IgD-negative memory B cell (primary cell): ENCODE data around the gene C19orf33. TPM values are rescaled to one million over a fixed set of nuclear protein-coding genes. Genes with fewer than 3 reads are reported as not detected.

Experiments
- H3K27ac Mint-ChIP-seq, 3 donors: one replicate each; pipeline ENCODE4 v1.8.0; 2020 to 2022; ENCODE audit warnings: mild to moderate bottlenecking in 3 of 3, mixed read lengths in 3 of 3, moderate library complexity in 1 of 3
- H3K27me3 Mint-ChIP-seq: one replicate; pipeline ENCODE4 v1.8.0; 2021; ENCODE audit warnings: mixed read lengths
- H3K36me3 Mint-ChIP-seq: one replicate; pipeline ENCODE4 v1.8.0; 2020; ENCODE audit warnings: mild to moderate bottlenecking, mixed read lengths
- H3K4me1 Mint-ChIP-seq, 3 donors: one replicate each; pipeline ENCODE4 v1.8.0; 2020 to 2022; ENCODE audit warnings: mixed read lengths in 3 of 3, mild to moderate bottlenecking in 1 of 3
- H3K4me3 Mint-ChIP-seq, 4 donors: one replicate each; pipeline ENCODE4 v1.8.0; 2020 to 2022; ENCODE audit warnings: mild to moderate bottlenecking in 4 of 4, mixed read lengths in 4 of 4, moderate library complexity in 3 of 4
- H3K9me3 Mint-ChIP-seq, 3 donors: one replicate each; pipeline ENCODE4 v1.8.0; 2020 to 2021; ENCODE audit warnings: mixed read lengths in 3 of 3, mild to moderate bottlenecking in 1 of 3
- polyA plus RNA-seq: library from polyadenylated mRNA; unstranded; fragments of 300-500 nt; fragmentation: Illumina TruSeq; gene quantifications from one replicate; pipeline ENCODE4 v1.2.3, GENCODE V29; 2021

C19orf33 gene
- polyA plus RNA-seq, 1 donor from 2014 or later, result 0.83 TPM

DNA sequence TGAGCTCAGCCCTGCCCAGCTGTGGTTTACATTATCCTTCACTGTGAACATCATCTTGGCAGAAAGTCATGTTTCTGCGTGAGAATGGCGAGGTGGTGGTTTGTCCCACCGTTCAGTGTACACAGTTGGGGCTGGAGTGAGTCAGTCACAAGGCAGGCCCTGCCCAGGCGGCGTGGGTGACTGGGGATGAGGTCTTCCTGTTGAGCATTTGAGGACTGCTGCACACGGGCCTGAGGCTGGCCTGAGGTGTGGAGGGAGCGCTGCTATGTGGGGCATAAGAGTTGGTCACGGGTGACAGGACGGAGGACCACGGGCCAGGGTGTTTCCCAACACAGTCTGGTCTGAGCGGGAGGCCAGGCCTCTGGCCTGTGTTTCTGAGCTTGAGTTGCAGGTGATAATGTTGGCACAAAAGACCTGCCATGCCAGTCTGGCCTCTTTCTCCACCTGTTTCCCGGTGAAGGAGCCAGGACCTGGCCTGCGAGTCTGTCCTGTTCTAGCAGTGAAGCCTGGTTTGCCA is 13.4 kb upstream of the C19orf33 start:
- H3K27ac Mint-ChIP-seq, result no peak overlapping the region
- no peaks in the 10 kb centered on the region for H3K9me3 Mint-ChIP-seq
- H3K4me3 Mint-ChIP-seq, result no peak overlapping the region
- H3K27me3 Mint-ChIP-seq, result no peaks in the 10 kb centered on the region
- no peaks in the 10 kb centered on the region for H3K4me1 Mint-ChIP-seq
- H3K36me3 Mint-ChIP-seq, result peaks cover 8% of the 10 kb centered on the region

DNA sequence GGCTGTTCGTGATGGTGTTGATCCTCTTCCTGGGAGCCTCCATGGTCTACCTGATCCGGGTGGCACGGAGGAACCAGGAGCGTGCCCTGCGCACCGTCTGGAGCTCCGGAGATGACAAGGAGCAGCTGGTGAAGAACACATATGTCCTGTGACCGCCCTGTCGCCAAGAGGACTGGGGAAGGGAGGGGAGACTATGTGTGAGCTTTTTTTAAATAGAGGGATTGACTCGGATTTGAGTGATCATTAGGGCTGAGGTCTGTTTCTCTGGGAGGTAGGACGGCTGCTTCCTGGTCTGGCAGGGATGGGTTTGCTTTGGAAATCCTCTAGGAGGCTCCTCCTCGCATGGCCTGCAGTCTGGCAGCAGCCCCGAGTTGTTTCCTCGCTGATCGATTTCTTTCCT is 12.2 kb upstream of the C19orf33 start:
- Mint-ChIP-seq H3K9me3 (no peaks in the 10 kb centered on the region), H3K36me3 (peaks cover 5% of the 10 kb centered on the region), H3K27ac (no peak overlapping the region), H3K4me1 (no peaks in the 10 kb centered on the region), H3K27me3 (no peaks in the 10 kb centered on the region), H3K4me3 (no peak overlapping the region)

- H3K4me3 Mint-ChIP-seq, result peak overlapping the region in 1 of 4 donors; percentile 54
- H3K4me1 Mint-ChIP-seq, result no peaks in the 10 kb centered on the region
- H3K27me3 Mint-ChIP-seq, result no peaks in the 10 kb centered on the region
- H3K36me3 Mint-ChIP-seq, result peaks cover 5% of the 10 kb centered on the region
- H3K27ac Mint-ChIP-seq, result no peak overlapping the region
- H3K9me3 Mint-ChIP-seq, result no peaks in the 10 kb centered on the region
Observed at GRCh38 chr19:38293281-38293680, 10.8 kb upstream of the C19orf33 start.

GRCh38 chr19:38294090-38294489 is 10.0 kb upstream of the C19orf33 start:
- no peaks in the 10 kb centered on the region for H3K27me3 Mint-ChIP-seq
- no peaks in the 10 kb centered on the region for H3K4me1 Mint-ChIP-seq
- no peak overlapping the region for H3K4me3 Mint-ChIP-seq
- peaks cover 5% of the 10 kb centered on the region for H3K36me3 Mint-ChIP-seq
- H3K9me3 Mint-ChIP-seq, result no peaks in the 10 kb centered on the region
- H3K27ac Mint-ChIP-seq, result no peak overlapping the region

DNA sequence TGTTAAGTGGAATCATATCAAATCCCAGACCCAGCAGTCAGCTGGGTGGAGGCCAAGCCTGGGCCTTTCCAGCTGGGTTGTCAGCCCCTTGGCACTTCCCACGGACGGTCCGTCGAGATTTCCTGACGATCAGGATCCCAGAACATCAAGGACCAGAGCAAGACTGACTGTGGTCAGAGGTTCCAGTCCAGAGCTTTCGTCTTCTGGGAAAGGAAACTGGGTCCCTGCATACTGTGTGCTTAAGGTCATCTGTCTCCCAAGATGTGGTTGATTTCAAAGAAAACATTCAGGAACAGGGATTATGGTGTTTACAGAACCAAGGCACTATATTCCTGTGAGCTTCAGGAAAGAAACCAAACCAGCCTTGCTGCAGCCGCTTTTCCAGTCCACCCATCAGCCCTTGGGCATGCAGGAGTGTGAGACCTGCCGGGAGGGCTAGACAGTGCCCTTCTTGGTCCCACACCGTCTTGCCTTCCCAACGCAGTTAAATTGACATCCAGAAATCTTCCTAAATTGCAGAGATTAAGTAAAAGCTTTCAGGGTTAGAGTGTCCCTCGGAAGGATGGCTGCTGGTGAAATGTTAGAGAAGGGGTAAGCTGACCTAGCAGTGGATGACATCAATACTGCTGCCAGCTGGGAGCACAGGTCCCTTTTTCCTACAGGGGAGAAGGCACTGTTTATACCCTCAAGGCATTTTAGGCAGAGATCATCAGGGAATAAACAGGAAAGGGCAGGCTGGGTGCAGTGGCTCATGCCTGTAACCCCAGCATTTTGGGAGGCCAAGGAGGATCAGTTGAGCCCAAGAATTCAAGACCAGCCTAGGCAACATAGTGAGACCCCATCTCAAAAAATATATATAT is 5.0 kb upstream of the C19orf33 start:
- H3K36me3 Mint-ChIP-seq, result peaks cover 3% of the 10 kb centered on the region
- no peaks in the 10 kb centered on the region for H3K9me3 Mint-ChIP-seq
- H3K27ac Mint-ChIP-seq, result no peak overlapping the region
- H3K27me3 Mint-ChIP-seq, result no peaks in the 10 kb centered on the region
- H3K4me3 Mint-ChIP-seq, result no peak overlapping the region
- H3K4me1 Mint-ChIP-seq, result peaks cover 0 to 2% (median 0%) of the 10 kb centered on the region in 3 donors

- Mint-ChIP-seq H3K4me1 (peaks cover 0 to 3% (median 0%) of the 10 kb centered on the region in 3 donors), H3K27me3 (no peaks in the 10 kb centered on the region), H3K36me3 (peaks cover 3% of the 10 kb centered on the region), H3K9me3 (no peaks in the 10 kb centered on the region), H3K4me3 (no peak overlapping the region), H3K27ac (no peak overlapping the region)
Observed at GRCh38 chr19:38304352-38304865, 358 bp downstream of the C19orf33 start.

- H3K4me3 Mint-ChIP-seq, result no peak overlapping the region
- H3K36me3 Mint-ChIP-seq, result peaks cover 6% of the 10 kb centered on the region
- H3K27ac Mint-ChIP-seq, result no peak overlapping the region
- no peaks in the 10 kb centered on the region for H3K27me3 Mint-ChIP-seq
- H3K9me3 Mint-ChIP-seq, result no peaks in the 10 kb centered on the region
- H3K4me1 Mint-ChIP-seq, result peaks cover 0 to 3% (median 0%) of the 10 kb centered on the region in 3 donors
Observed at GRCh38 chr19:38304866-38305429, 897 bp downstream of the C19orf33 start.

DNA sequence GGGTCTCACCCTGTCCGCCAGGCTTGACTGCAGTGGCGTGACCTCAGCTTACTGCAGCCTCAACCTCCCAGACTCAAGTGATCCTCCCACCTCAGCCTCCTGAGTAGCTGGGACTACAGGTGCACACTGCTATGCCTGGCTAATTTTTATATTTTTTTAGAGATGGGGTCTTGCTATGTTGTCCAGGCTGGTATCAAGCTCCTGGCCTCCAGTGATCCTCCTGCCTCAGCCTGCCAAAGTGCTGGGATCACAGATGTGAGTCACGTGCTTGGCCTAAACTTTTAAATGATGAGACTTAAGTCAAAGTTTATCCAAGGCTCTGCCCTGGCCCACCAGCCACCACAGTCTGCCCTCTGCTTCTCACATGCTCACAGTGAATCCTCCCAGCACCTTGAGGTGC is 2.2 kb downstream of the C19orf33 start:
- Mint-ChIP-seq H3K4me1 (peaks cover 0 to 3% (median 0%) of the 10 kb centered on the region in 3 donors), H3K27ac (no peak overlapping the region), H3K27me3 (no peaks in the 10 kb centered on the region), H3K4me3 (no peak overlapping the region), H3K9me3 (no peaks in the 10 kb centered on the region), H3K36me3 (peaks cover 6% of the 10 kb centered on the region)

DNA sequence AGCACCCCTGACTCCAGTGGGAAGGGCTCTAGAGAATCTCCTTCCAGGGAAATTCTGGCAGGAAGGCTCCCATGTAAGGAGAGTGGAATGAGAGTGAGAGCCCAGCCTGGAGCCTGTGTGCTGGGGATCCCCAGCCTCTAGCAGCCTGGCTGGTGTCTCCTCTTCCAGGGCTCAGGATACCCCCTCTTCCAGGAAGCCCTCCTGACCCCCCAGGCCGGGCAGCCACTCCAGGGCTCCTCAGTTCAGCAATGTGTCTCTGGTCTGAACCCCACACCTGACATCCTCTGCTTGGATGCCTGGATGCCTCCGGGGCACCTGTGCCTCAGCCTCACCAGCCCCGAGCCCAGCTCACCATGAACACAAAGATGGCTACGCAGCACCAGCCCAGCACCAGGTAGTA is 3.0 kb downstream of the C19orf33 start:
- Mint-ChIP-seq H3K27me3 (no peaks in the 10 kb centered on the region), H3K27ac (no peak overlapping the region), H3K4me1 (peaks cover 0 to 5% (median 0%) of the 10 kb centered on the region in 3 donors), H3K36me3 (peaks cover 6% of the 10 kb centered on the region), H3K9me3 (no peaks in the 10 kb centered on the region), H3K4me3 (no peak overlapping the region)

DNA sequence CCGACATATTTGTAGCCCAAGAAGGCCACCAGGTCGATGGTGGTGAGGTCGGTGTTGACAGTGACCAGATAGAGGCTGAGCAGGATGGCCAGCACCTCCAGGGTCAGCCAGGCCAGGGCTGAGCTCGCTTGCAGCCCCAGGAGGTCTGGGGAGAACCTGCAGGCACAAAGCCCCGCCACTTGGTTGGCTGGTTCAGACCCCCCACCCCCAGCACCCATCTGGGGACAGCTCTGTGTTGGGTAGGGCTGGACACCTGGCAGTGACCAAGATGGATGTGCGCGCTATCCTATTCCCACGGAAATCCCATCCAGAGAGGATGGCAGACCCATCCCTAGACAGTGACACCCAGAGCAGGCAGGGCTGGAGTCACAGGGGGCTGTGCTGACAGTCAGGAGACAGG is 3.5 kb downstream of the C19orf33 start:
- H3K9me3 Mint-ChIP-seq, result no peaks in the 10 kb centered on the region
- H3K27ac Mint-ChIP-seq, result no peak overlapping the region
- H3K4me1 Mint-ChIP-seq, result peaks cover 3 to 5% (median 3%) of the 10 kb centered on the region in 3 donors
- no peak overlapping the region for H3K4me3 Mint-ChIP-seq
- H3K27me3 Mint-ChIP-seq, result no peaks in the 10 kb centered on the region
- H3K36me3 Mint-ChIP-seq, result peaks cover 5% of the 10 kb centered on the region

- H3K4me3 Mint-ChIP-seq, result no peak overlapping the region
- peaks cover 4 to 5% (median 5%) of the 10 kb centered on the region in 3 donors for H3K4me1 Mint-ChIP-seq
- H3K9me3 Mint-ChIP-seq, result no peaks in the 10 kb centered on the region
- H3K36me3 Mint-ChIP-seq, result peaks cover 3% of the 10 kb centered on the region
- H3K27me3 Mint-ChIP-seq, result no peaks in the 10 kb centered on the region
- no peak overlapping the region for H3K27ac Mint-ChIP-seq
Observed at GRCh38 chr19:38308006-38308766, 4.1 kb downstream of the C19orf33 start.

GRCh38 chr19:38308926-38309614 is 5.0 kb downstream of the C19orf33 start:
- no peaks in the 10 kb centered on the region for H3K9me3 Mint-ChIP-seq
- no peak overlapping the region for H3K27ac Mint-ChIP-seq
- H3K4me3 Mint-ChIP-seq, result no peak overlapping the region
- H3K27me3 Mint-ChIP-seq, result no peaks in the 10 kb centered on the region
- H3K4me1 Mint-ChIP-seq, result peaks cover 5 to 8% (median 6%) of the 10 kb centered on the region in 3 donors
- H3K36me3 Mint-ChIP-seq, result peaks cover 3% of the 10 kb centered on the region

DNA sequence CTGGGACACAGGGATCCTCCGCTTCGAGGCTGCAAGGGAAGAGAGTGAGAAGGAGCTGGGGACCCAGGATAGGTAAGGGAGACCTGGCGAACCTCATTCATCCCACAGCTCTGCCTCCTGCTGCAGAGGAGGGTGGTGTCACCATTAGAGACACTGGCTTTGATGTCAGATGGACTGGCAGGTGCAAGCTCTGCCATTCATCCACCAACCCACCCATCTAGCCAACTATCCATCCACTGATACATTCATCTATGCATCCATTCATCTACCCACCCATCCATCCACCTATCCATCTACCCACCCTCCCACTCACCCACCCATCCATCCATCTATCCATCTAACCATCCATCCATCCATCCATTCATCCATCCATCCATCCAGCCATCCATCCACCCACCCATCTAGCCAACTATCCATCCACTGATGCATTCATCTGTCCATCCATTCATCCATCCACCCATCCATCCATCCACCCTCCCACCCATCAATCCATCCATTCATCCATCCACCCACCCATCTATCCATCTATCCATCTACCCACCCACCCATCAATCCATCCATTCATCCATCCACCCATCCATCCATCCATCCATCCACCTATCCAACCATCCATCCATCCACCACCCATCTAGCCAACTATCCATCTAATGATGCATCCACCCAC is 5.7 kb downstream of the C19orf33 start:
- Mint-ChIP-seq H3K4me3 (no peak overlapping the region), H3K4me1 (peaks cover 5 to 8% (median 6%) of the 10 kb centered on the region in 3 donors), H3K9me3 (no peaks in the 10 kb centered on the region), H3K27ac (no peak overlapping the region), H3K36me3 (peaks cover 3% of the 10 kb centered on the region), H3K27me3 (no peaks in the 10 kb centered on the region)

DNA sequence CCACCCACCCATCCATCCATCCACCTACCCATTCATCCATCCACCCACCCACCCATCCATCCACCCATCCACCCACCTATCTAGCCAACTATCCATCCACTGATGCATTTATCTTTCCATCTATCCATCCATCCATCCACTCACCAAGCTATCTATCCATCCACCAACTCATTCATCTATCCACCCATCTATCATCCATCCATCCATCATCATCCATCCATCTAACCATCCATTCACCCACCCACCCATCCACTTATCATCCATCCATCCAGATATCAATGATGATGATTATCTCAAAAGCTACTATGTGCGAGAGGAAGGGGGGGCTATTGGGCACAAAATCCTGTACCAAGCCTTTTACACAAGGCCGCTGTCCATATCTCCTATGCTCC is 6.2 kb downstream of the C19orf33 start:
- no peak overlapping the region for H3K4me3 Mint-ChIP-seq
- H3K27ac Mint-ChIP-seq, result no peak overlapping the region
- H3K9me3 Mint-ChIP-seq, result no peaks in the 10 kb centered on the region
- H3K27me3 Mint-ChIP-seq, result no peaks in the 10 kb centered on the region
- H3K36me3 Mint-ChIP-seq, result peaks cover 3% of the 10 kb centered on the region
- H3K4me1 Mint-ChIP-seq, result peaks cover 5 to 10% (median 6%) of the 10 kb centered on the region in 3 donors
